Endodermal cell (in vitro differentiated cells): ENCODE results near the gene RTCB. TPM values are rescaled to one million over a fixed set of nuclear protein-coding genes. Genes with fewer than 3 reads are reported as not detected.
A peak's percentile ranks its signal among the peaks of the same experiment; 100 is the strongest.

ENCODE experiments used
- DNase-seq: peaks from one replicate; pipeline ENCODE4 v3.0.0-alpha.2; 2017
- H3K27ac ChIP-seq: 2 replicates; pipeline ENCODE4 v1.5.1; 2013; ENCODE audit warnings: mild to moderate bottlenecking, low read depth, low read length, moderate library complexity
- H3K27me3 ChIP-seq: 2 replicates; pipeline ENCODE4 v1.6.1; 2013; ENCODE audit warnings: mild to moderate bottlenecking, low read length, moderate library complexity; ENCODE audit not compliant: insufficient read depth, control insufficient read depth, poor library complexity, severe bottlenecking
- H3K36me3 ChIP-seq: 2 replicates; pipeline ENCODE4 v1.7.0; 2013; ENCODE audit warnings: mild to moderate bottlenecking, low read length, moderate library complexity; ENCODE audit not compliant: control insufficient read depth, insufficient read depth
- H3K4me1 ChIP-seq: one replicate; pipeline ENCODE4 v1.7.0; 2013; ENCODE audit warnings: low read length; ENCODE audit not compliant: control insufficient read depth, insufficient read depth
- H3K4me3 ChIP-seq: 2 replicates; pipeline ENCODE4 v1.5.1; 2013; ENCODE audit warnings: mild to moderate bottlenecking, low read length, moderate library complexity
- H3K9ac ChIP-seq: 2 replicates; pipeline ENCODE4 v1.6.1; 2013; ENCODE audit warnings: mild to moderate bottlenecking, low read length, moderate library complexity; ENCODE audit not compliant: poor library complexity, severe bottlenecking; ENCODE audit errors: extremely low read depth
- H3K9me3 ChIP-seq: 2 replicates; pipeline ENCODE4 v1.6.1; 2013; ENCODE audit warnings: mild to moderate bottlenecking, low read length, moderate library complexity; ENCODE audit not compliant: control insufficient read depth
- H3K27ac Mint-ChIP-seq: 2 replicates; pipeline ENCODE4 v1.8.0; 2020; ENCODE audit warnings: mixed read lengths
- H3K27me3 Mint-ChIP-seq: 2 replicates; pipeline ENCODE4 v1.8.0; 2021; ENCODE audit warnings: mild to moderate bottlenecking, mixed read lengths; ENCODE audit not compliant: insufficient read depth
- H3K36me3 Mint-ChIP-seq: 2 replicates; pipeline ENCODE4 v1.8.0; 2020; ENCODE audit warnings: low read depth, mixed read lengths
- H3K4me1 Mint-ChIP-seq: 2 replicates; pipeline ENCODE4 v1.8.0; 2020; ENCODE audit warnings: mixed read lengths
- H3K4me3 Mint-ChIP-seq: 2 replicates; pipeline ENCODE4 v1.8.0; 2020; ENCODE audit warnings: mild to moderate bottlenecking, moderate library complexity, mixed read lengths
- H3K9me3 Mint-ChIP-seq: 2 replicates; pipeline ENCODE4 v1.8.0; 2020; ENCODE audit warnings: mild to moderate bottlenecking, mixed read lengths
- WGBS, 2 experiments: methylation state at CpG; one replicate each; pipeline versions ENCODE4 v1.1.5 to v1.1.7; 2013; ENCODE audit warnings: missing lambda C conversion rate in 2 of 2, mixed read lengths in 1 of 2; ENCODE audit not compliant: insufficient coverage in 1 of 2, insufficient read length in 1 of 2; 5-methylcytosine and 5-hydroxymethylcytosine counted together
- total RNA-seq, 2 donors: library from RNA; stranded (reverse); fragmentation: NEBNext Ultra II Directional in 1 of 2; extraction: Animal tissue kit (Norgen Biotek cat#: 25700) in 1 of 2; gene quantifications; 2 replicates in 1 of 2; 3 replicates in 1 of 2; pipeline ENCODE4 v1.2.1, GENCODE V29; 2021
- TF ChIP-seq, protein P1 (sequence below): fragments of 200-600 bp; sonication (generic); conservative IDR thresholded peaks from 2 replicates; pipeline ENCODE4 v1.5.0; 2021; ENCODE audit warnings: antibody characterized with exemption, mild to moderate bottlenecking

RTCB gene
- total RNA-seq, 2 donors from 2014 or later: 113 to 126 TPM

DNA sequence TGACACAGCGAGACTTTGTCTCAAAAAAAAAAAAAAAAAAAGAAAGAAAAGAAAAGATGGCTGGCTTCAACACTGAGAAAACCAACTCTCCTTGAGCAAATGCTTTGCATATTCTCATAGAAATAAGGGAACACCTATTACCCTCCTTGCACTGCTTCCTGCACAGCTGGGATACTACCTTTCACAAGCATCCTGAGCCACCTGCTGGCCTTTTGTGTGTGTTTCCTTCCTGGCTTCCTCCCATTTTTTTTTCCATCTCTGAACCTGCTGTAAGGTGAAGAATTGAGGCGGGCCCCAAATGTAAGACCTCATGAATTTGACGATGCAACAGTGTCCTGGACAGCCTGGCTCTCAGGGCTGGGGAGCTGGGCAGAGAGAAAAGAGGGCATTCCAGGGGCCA lies 56.3 kb downstream of the RTCB start:
- 70 to 79% methylated on average over 2 to 3 of the region's 3 CpGs for WGBS, 2 experiments
- H3K9ac ChIP-seq: no peak overlapping the region
- no peaks in the 10 kb centered on the region for H3K9me3 ChIP-seq
- peak overlapping the region; percentile 15 for H3K27ac Mint-ChIP-seq
- no peak overlapping the region for H3K4me3 Mint-ChIP-seq
- peaks cover 7% of the 10 kb centered on the region for H3K4me1 Mint-ChIP-seq
- H3K27ac ChIP-seq: no peak overlapping the region
- H3K36me3 ChIP-seq: no peaks in the 10 kb centered on the region
- no peaks in the 10 kb centered on the region for H3K36me3 Mint-ChIP-seq
- H3K4me1 ChIP-seq: no peaks in the 10 kb centered on the region
- TF ChIP-seq, protein P1, sequence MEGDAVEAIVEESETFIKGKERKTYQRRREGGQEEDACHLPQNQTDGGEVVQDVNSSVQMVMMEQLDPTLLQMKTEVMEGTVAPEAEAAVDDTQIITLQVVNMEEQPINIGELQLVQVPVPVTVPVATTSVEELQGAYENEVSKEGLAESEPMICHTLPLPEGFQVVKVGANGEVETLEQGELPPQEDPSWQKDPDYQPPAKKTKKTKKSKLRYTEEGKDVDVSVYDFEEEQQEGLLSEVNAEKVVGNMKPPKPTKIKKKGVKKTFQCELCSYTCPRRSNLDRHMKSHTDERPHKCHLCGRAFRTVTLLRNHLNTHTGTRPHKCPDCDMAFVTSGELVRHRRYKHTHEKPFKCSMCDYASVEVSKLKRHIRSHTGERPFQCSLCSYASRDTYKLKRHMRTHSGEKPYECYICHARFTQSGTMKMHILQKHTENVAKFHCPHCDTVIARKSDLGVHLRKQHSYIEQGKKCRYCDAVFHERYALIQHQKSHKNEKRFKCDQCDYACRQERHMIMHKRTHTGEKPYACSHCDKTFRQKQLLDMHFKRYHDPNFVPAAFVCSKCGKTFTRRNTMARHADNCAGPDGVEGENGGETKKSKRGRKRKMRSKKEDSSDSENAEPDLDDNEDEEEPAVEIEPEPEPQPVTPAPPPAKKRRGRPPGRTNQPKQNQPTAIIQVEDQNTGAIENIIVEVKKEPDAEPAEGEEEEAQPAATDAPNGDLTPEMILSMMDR: peak; percentile 70
- no peaks in the 10 kb centered on the region for H3K9me3 Mint-ChIP-seq
- H3K27me3 ChIP-seq: no peaks in the 10 kb centered on the region
- no peak overlapping the region for H3K4me3 ChIP-seq
- peak; percentile 70 for DNase-seq
- H3K27me3 Mint-ChIP-seq: no peaks in the 10 kb centered on the region

DNA sequence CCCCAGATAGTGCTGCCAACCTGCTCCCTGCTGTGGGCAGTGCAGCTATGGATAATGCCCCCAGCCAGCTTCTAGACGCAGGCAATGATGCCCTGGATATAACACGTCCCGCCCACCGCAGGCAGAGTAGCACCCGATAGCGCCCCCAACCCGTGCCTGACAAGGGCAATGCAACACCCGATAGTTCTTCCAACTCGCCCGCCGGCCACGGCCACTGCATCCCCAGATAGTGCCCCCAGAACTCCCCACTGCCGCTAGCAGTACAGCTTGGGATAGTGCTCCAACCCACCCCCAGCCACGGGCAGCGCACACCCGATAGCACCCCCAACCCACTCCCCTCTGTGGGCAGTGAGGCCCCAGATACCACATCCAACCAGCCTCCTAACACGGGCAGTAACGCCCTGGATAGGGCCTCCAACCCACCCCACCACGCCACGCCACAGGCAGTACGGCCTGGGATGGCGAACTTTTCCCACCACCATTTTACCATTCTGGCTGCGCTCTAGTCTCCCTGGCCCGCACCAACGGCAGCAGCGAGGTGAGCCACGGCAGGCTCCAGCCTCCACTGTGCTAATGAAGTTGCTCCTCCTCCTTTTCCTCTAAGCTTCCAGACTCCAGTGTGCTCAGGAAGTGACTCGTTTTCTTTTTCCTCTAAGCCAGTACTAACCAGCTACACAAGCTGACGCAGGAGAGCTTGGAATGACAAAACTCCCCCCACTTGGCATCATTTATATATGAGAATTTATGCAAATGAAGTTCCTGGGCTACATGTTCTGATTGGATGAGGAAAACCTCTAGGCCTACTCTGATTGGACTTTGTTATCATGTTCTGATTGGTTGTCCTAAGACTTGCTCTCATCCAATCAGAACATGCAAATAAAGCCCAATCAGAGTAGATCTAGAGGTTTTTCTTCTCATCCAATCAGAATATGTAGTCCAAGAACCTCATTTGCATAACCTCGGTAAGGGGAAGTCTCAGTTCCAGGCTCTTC lies 57.4 kb downstream of the RTCB start:
- Histone ChIP-seq H3K9me3 (no peaks in the 10 kb centered on the region), H3K9ac (no peak overlapping the region), H3K4me3 (no peak overlapping the region), H3K36me3 (no peaks in the 10 kb centered on the region), H3K27ac (no peak overlapping the region), H3K27me3 (no peaks in the 10 kb centered on the region), H3K4me1 (no peaks in the 10 kb centered on the region)
- no peaks in the 10 kb centered on the region for H3K27me3 Mint-ChIP-seq
- H3K9me3 Mint-ChIP-seq: no peaks in the 10 kb centered on the region
- 90 to 93% methylated on average over 19 to 30 of the region's 30 CpGs for WGBS, 2 experiments
- H3K36me3 Mint-ChIP-seq: no peaks in the 10 kb centered on the region
- H3K4me3 Mint-ChIP-seq: no peak overlapping the region
- H3K27ac Mint-ChIP-seq: peak overlapping the region; percentile 21
- DNase-seq: no peak
- H3K4me1 Mint-ChIP-seq: peaks cover 7% of the 10 kb centered on the region
- TF ChIP-seq, protein P1: no peak

DNA sequence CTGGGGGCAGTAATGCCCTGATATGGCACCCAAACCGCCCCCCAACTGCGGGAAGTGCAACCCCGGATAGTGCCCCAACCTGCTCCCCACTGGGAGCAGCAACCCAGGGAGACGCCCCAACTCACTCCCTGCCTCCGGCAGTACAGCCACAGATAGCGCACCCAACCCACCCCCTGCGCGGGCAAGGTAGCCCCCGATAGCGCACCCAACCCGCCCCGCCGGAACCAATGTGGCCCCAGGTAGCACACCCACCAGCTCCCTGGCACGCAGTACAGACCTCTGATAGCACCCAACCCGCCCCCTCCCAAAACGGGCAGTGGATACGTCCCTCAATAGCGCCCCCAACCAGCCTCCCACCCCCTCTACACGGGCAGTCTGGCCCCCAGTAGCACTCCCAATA lies 58.2 kb downstream of the RTCB start:
- H3K36me3 Mint-ChIP-seq: no peaks in the 10 kb centered on the region
- no peaks in the 10 kb centered on the region for H3K36me3 ChIP-seq
- no peaks in the 10 kb centered on the region for H3K27me3 ChIP-seq
- no peak overlapping the region for H3K4me3 ChIP-seq
- no peak overlapping the region for H3K4me3 Mint-ChIP-seq
- WGBS, 2 experiments: 90 to 95% methylated on average over 2 to 14 of the region's 19 CpGs
- no peaks in the 10 kb centered on the region for H3K9me3 ChIP-seq
- no peaks in the 10 kb centered on the region for H3K27me3 Mint-ChIP-seq
- no peaks in the 10 kb centered on the region for H3K4me1 ChIP-seq
- no peaks in the 10 kb centered on the region for H3K9me3 Mint-ChIP-seq
- no peak for DNase-seq
- no peak overlapping the region for H3K27ac ChIP-seq
- H3K27ac Mint-ChIP-seq: no peak overlapping the region
- TF ChIP-seq, protein P1: no peak
- H3K4me1 Mint-ChIP-seq: peaks cover 7% of the 10 kb centered on the region
- H3K9ac ChIP-seq: no peak overlapping the region
